GM10847 (cell line): Measurements from ENCODE around the gene MACC1.

Experiments
- POLR2A ChIP-seq: IDR thresholded peaks from 2 replicates; pipeline ENCODE4 v1.6.1; 2011; ENCODE audit not compliant: insufficient read length; ENCODE audit errors: extremely low read depth

Gene MACC1

DNA sequence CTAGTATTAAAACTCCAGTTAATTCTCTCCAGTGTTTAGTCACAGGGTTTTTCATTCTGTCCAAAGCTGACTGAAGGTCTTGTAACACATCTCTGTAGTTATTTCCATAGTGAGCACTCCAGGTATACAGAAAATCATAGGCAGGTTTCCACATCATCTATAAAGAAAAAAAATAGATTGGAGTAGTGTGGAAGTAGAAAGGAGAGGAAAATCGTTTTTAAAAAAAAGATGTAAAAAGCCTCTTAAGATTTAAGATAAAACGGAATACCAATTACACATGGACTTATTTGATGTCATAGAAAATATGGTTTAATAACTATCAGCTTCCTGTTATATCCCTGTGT, 76.2 kb downstream of the MACC1 start:
- TF ChIP-seq POLR2A = no peak

DNA sequence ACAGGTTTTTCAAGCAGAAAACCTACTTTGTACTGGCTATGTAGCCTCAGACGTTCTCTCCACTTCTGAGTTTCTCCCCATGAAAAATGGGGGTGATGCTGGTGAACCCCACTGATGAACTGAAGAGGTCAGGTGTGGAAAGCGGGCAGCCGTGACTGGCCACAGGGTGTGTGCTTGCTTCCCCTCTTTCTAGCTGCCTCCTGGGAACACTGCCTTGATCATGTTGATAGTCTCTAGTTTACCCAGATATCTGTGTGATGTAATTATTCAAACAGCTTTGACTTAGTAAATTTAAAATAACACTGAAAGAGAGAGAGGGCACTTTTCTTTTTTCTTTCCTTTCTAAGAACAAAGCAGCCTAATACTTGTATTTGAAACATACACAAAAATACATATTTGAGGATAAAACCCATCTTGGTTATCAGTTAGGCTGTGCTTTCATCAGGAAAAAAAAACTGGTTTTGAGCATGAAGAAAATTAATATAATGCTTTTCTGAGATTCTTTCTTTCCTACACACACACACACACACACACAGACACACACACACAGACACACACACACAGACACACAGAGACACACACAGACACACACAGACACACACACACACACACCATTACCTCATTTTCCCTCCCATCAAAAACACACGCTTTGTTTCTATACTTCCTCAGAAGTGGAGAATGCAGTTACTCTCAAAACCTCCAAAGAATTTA, 76.7 kb downstream of the MACC1 start:
- no peak for TF ChIP-seq POLR2A

DNA sequence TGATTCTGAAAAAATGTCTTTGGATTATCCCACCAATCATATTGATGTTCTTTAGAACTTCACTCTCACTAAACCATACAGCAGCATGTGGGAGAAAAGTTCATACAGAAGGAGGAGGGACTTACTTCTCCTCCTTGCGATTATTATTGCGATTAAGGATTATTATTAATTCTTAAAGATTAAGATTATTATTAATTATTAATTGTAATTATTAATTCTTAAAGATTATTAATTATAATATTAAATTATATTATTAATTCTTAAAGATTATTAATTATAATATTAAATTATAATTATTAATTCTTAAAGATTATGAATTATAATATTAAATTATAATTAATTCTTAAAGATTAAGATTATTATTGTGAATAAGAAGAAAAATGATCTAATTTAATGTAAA, 80.5 kb downstream of the MACC1 start:
- TF ChIP-seq POLR2A = no peak

DNA sequence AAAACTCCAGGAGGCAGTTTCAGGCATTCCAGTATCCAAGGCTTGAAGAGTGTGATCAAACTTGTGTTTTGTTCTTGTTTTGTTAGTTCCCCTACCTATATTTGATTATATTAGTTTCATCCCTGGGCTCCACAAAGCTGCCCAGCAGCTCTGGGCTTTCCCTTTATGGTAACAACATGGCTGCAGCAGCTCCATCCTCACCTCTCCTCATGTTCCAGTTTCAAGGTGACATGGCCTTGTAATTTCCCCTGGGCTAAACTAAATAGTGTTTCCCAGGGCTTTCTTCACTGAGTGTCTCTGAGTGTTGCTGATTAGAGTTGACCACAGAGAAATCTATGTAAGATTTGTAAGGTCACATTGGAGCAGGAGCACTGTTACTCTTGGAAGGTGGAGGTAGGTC, 83.4 kb downstream of the MACC1 start:
- no peak for TF ChIP-seq POLR2A

DNA sequence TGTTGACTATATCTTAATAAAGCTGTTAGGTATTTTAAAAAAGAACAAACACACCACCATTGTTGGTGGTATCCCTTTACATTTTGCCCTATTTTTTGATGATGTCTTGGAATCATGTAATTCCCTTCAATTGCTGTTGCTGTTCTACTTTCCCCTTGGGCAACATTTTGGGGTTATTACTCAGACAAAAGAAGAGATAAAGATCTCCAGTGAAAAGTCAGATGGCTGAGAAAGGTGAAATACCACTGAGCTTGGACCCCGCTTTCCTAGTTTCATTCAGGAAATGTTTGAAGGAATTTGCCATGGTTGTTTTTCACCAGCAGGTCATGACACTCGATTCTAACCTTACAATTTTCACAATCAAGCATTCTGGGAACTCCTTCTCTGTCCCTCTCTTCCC, 84.6 kb downstream of the MACC1 start:
- no peak for TF ChIP-seq POLR2A

DNA sequence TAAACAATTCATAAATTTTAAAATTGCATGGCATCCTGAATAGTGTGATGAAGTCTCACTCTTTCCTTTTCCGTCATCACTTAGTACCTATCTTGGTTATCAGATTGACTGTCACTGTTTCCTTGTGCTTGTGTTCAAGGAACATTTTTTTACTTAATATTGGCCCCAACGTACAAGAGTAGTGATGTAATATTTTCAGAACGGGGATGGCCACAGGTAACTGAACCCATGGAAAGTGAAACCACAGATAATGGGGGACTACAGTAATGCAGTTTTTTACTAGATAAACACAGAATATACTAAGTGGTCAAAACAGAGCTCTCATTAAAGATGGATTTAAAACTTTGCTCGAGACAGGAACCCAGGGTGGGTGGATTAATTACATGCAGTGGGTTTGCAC, 85.4 kb downstream of the MACC1 start:
- TF ChIP-seq POLR2A = no peak

DNA sequence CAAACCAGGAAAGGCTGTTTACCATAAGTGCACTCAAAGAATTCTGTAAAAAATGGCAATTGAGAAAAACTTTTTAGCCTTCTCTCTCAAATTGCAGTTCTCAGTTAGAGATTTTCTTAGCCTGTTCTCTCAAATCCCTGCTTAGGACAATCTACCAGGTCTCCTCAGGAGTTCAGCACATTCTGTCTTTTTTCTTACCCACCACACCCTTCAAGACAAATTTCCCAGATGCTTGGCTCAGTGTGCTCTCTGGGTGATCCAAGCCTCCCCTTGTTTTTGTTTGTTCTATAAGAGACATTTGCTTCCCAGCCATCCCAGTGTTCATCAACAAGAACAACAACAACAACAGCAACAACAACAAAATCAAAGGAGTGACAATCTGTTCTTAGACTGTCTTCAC, 87.3 kb downstream of the MACC1 start:
- TF ChIP-seq POLR2A = no peak

DNA sequence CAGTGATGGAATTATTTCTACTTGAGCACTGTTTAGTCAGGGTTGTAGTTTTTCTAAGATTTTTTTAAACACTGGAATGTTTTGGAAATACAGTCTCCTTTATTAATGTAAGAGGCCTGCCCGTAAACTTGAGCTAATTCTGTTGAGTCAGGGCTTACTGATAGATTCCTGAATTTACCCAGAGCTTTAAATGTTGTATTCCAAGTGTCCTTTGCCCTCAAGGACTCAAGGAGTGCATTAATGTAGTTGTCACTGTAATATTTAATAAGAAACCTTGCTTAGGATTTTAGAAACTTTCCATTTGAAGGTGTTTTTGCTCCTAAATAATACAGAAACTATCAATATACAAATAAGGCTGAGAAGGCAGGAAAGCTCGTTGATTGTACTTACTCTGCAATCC, 89.2 kb downstream of the MACC1 start:
- no peak for TF ChIP-seq POLR2A

DNA sequence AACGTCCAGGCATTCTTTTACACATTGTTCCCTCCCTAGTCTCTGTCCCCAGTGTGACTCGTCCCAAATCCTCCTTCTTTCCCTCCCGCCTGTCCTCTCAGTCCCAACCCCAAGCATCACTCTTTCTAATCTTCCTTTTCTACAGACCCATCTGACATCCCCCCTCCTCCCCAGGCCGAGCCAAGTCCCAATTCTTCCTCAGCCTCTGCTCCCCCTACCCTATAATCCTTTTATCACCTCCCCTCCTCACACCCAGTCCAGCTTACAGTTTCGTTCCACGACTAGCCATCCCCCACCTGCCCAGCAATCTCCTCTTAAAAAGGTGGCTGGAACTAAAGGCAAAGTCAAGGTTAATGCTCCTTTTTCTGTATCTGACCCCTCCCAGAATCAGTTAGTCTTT, 95.1 kb downstream of the MACC1 start:
- no peak for TF ChIP-seq POLR2A

DNA sequence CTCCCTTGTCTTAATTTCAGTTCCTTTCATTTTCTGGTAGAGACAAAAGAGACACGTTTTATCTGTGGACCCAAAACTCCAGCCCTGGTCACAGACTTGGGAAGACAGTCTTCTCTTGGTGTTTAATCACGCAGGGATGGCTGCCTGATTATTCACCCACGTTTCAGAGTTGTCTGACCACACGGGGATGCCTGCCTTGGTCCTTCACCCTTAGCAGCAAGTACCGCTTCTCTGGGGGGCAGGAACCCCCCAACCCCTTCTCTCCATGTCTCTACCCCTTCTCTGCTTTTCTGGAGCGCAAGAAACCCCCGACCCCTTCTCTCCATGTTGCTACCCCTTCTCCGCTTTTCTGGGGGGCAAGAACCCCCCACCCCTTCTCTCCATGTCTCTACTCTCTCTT, 95.8 kb downstream of the MACC1 start:
- no peak for TF ChIP-seq POLR2A

DNA sequence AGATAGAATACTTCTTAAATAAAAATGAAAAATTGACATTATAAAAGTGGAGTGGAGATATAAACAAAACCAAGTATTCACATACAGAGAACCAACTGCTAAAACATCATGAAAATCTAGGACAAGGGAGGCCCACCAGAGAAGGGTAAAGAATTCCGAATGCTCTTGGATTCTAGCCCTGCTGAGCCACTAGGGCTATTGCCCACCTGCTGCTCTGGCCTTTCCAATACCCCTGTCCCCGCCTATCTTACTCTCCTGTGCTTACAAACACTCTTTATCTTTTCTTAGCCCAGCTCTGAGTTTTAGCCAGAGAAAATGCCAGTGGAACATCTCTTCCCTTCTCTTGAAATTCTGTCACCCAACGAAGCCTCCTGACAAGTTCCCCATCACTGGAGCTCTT, 100.3 kb downstream of the MACC1 start:
- TF ChIP-seq POLR2A = no peak

DNA sequence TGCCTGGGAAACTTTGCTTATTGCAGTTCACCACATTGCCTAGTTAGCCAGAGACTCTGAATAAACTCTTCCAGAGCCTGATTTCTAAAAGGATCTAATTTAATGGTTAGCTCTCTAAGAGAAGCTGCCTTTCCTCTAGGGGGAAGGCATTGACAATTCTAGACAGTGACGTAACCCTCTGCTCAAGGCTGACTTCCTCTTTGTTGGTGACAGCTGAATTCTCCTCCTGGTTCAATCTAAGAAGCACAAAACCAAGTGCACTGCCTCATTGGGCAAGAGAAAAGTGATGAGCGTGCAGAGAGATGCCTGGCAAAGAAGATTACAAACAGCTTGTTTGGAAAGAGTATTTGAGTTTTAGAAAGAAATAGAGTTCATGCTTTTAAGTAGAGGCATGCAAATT, 102.7 kb downstream of the MACC1 start:
- TF ChIP-seq POLR2A = no peak

DNA sequence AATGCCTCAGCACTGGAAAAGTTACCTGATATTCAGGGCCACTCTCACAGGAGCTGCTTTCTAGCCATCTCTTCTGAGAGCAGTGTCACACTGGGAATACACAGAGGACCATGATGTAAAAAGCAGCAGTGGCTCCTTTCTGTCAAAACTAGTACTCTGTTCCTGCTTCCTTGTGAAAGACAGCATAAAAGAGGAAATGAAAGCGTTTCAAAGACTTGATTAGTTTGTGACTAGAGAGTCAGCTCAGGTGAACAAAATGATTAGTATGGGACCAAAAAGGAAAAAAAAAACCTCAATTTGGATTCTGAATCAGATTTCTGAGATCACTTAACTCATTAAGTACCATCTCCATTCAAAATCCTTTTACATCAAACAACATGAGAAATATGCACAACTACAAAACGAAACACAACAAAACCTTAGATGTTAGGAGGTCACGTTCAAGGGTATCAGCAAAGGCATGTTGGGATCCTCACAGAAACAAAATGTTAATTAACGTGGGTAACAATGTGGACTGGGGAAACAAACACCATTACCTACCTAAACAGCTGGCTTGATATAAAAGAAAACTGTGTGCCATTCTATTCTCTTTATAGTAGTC, 103.7 kb downstream of the MACC1 start:
- TF ChIP-seq POLR2A = no peak

DNA sequence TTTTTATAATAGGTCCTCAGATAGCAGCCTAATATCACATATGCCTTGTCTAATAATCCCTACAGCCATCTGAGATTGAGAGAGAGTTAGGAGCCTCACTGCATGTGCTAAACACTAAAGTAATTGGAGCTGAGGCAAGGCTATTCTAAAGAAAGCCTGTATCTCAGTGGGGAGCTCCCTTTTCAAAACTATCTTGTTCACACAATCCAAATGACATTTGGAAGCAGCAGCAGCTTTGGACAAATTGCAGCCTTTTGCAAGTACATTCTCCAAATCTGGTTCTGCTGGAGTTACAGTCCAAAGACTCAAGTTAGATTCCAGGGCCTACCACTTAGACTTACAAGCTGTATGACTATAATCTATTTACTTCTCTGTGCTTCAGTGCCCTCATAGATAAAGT, 104.5 kb downstream of the MACC1 start:
- no peak for TF ChIP-seq POLR2A

DNA sequence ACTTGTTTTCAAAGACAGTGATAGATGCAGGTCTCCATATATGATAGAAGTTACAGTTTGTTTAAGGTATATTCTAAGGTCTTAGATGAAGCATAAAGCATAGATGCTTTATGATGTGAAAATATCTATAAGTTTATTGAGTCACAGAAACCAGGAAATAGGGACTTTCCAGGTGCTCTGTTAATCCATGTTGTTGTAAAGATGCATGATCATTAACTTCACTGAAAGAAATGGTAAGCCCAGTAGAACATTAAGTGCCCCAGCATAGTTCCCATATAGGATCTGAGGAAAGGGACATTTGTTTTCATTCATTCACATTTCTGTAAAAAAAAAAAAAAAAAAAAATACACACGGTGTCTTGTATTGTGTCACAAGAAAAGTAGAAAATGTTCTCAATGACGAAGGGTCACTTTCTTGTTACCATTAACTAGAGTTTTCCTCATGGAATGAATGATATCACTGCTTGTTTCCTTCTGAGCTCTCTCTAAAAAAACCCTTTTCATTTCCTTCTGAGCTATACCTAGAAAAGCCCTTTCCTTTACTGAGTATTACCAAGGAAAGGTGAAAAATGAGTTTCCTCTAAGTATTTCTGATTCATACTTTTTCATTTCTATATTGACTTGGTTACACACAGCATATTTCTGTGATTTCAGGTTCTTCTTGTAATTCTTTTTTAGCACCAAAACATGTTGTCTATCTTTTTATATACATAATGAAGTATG, 105.2 kb downstream of the MACC1 start:
- TF ChIP-seq POLR2A = no peak

DNA sequence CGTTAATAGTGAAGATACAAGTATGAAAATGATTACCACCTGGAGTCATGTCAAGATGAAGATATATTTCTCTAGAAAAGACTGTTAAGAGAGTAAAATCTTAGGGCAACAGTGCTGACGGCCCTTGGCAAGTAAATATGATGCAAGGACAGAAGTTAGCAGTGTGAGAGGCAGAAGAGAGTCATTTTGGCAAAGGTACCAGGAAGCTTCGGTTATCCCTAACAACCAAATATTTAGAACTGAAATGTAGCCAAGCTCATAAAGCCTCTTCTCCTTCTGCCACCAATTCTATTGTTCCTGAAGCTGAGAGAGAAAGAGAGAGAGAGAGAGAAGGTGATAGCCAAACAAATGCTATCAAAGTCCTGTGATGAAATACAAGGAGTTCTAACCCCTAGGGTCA, 109.6 kb downstream of the MACC1 start:
- TF ChIP-seq POLR2A = no peak

DNA sequence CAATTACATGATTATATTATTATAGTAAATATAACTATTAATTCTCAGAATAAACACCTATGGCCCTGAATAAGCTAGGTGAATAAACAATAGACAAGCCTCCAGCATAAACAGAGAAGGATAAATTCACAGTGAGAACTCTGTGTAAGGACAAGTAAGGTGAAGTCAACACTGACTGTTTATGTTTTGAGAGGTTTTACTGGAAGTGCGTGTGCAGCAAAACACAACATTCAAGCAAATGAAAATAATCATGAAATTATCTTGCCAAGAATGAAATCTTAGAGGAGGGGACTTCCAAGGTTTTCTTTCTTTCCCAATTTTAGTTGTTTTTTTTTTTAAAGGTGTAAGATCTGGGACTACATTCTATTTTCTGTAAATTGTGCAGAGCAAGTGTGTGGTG, 112.5 kb downstream of the MACC1 start:
- TF ChIP-seq POLR2A = no peak
